KMS-11 (cell line): Measurements from ENCODE around the gene YWHAB.

Source experiments
- H2AFZ ChIP-seq: fragments of 200-600 bp; sonication (generic); 2 replicates; pipeline ENCODE4 v1.6.1; 2016; ENCODE audit warnings: antibody characterized with exemption, mixed run types, low read depth
- H3K27ac ChIP-seq: fragments of 200-600 bp; sonication (generic); 2 replicates; pipeline ENCODE4 v1.6.1; 2016; ENCODE audit warnings: mild to moderate bottlenecking, mixed run types
- H3K27me3 ChIP-seq: fragments of 200-600 bp; sonication (generic); 2 replicates; pipeline ENCODE4 v1.6.1; 2017; ENCODE audit warnings: mild to moderate bottlenecking, low read depth, mixed run types, moderate library complexity; ENCODE audit not compliant: insufficient read depth
- H3K36me3 ChIP-seq: fragments of 200-600 bp; sonication (generic); 2 replicates; pipeline ENCODE4 v1.6.1; 2017; ENCODE audit warnings: mild to moderate bottlenecking, mixed run types; ENCODE audit not compliant: insufficient read depth
- H3K4me1 ChIP-seq: fragments of 200-600 bp; sonication (generic); 2 replicates; pipeline ENCODE4 v1.6.1; 2016; ENCODE audit warnings: mild to moderate bottlenecking, low read depth, mixed run types; ENCODE audit not compliant: poor library complexity, severe bottlenecking
- H3K4me2 ChIP-seq: fragments of 200-600 bp; sonication (generic); 2 replicates; pipeline ENCODE4 v1.7.0; 2016; ENCODE audit warnings: mild to moderate bottlenecking, mixed run types
- H3K4me3 ChIP-seq: fragments of 200-600 bp; sonication (generic); IDR thresholded peaks from 2 replicates; pipeline ENCODE4 v1.6.1; 2017; ENCODE audit warnings: low read depth, low read length, mixed read lengths; ENCODE audit not compliant: insufficient read depth
- H3K79me2 ChIP-seq: fragments of 200-600 bp; sonication (generic); 2 replicates; pipeline ENCODE4 v1.6.1; 2016; ENCODE audit warnings: low read depth, mixed run types; ENCODE audit not compliant: insufficient read depth
- H3K9ac ChIP-seq: fragments of 200-600 bp; sonication (generic); 2 replicates; pipeline ENCODE4 v1.6.1; 2016; ENCODE audit warnings: mild to moderate bottlenecking, mixed run types
- H4K20me1 ChIP-seq: fragments of 200-600 bp; sonication (generic); 2 replicates; pipeline ENCODE4 v1.6.1; 2016; ENCODE audit warnings: mild to moderate bottlenecking, mixed run types; ENCODE audit not compliant: insufficient read depth
- TF ChIP-seq, protein P1 (sequence below): fragments of 200-600 bp; sonication (generic); conservative IDR thresholded peaks from 2 replicates; pipeline ENCODE4 v1.6.1; 2017; ENCODE audit warnings: low read depth, mild to moderate bottlenecking, antibody characterized with exemption, low read length, moderate library complexity, mixed read lengths

The YWHAB gene

GRCh38 chr20:44916586-44916985 is 31.1 kb downstream of the YWHAB start:
- TF ChIP-seq, protein P1, sequence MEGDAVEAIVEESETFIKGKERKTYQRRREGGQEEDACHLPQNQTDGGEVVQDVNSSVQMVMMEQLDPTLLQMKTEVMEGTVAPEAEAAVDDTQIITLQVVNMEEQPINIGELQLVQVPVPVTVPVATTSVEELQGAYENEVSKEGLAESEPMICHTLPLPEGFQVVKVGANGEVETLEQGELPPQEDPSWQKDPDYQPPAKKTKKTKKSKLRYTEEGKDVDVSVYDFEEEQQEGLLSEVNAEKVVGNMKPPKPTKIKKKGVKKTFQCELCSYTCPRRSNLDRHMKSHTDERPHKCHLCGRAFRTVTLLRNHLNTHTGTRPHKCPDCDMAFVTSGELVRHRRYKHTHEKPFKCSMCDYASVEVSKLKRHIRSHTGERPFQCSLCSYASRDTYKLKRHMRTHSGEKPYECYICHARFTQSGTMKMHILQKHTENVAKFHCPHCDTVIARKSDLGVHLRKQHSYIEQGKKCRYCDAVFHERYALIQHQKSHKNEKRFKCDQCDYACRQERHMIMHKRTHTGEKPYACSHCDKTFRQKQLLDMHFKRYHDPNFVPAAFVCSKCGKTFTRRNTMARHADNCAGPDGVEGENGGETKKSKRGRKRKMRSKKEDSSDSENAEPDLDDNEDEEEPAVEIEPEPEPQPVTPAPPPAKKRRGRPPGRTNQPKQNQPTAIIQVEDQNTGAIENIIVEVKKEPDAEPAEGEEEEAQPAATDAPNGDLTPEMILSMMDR, result no peak
- Histone ChIP-seq H3K4me1 (no peaks in the 10 kb centered on the region), H3K4me2 (no peak overlapping the region), H3K27me3 (no peaks in the 10 kb centered on the region), H3K9ac (no peak overlapping the region), H3K27ac (no peak overlapping the region), H3K36me3 (no peaks in the 10 kb centered on the region), H3K79me2 (no peaks in the 10 kb centered on the region), H3K4me3 (no peak overlapping the region), H4K20me1 (no peaks in the 10 kb centered on the region), H2AFZ (no peak overlapping the region)

DNA sequence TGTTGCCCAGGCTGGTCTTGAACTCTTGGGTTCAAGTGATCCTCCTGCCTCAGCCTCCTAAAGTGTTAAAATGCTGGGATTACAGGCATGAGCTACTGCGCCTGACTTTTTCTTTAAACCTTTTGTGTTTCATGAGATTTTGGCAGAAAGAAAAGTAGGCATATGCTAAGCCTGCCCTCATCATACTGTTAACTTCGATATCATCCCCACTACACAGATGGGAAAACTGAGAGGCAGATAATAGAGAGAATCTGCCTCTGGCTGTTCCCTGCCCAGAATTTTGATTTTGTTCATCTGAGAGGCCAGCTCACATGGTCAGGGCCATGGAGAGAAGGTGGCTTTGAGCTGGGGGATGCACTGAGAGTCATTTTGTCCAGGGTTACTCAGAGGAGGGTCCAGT is 31.9 kb downstream of the YWHAB start:
- Histone ChIP-seq H3K4me3 (no peak overlapping the region), H3K4me2 (no peak overlapping the region), H3K27me3 (no peaks in the 10 kb centered on the region), H3K9ac (no peak overlapping the region), H3K4me1 (no peaks in the 10 kb centered on the region), H2AFZ (no peak overlapping the region), H3K36me3 (no peaks in the 10 kb centered on the region), H3K27ac (no peak overlapping the region), H4K20me1 (no peaks in the 10 kb centered on the region), H3K79me2 (no peaks in the 10 kb centered on the region)
- TF ChIP-seq, protein P1, result no peak

DNA sequence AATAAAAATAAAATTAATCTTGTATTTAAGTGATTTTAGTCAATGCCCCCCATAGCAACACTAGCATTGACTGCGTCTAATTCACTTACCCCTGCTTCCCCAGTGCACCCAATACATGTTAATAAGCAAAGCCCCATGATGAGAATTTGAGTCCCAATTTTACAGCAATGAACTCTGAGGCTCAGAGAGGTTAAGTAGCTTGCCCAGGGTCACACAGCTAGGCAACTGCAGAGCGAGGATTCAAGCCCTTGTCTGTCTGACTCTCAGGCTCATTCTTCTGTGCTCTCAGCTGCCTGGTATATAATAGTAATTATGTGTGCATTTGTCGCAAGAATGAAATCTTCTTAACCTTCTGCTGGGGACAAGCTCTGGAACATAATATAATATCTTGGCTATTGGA is 32.8 kb downstream of the YWHAB start:
- TF ChIP-seq, protein P1, result no peak
- H3K4me3 ChIP-seq, result no peak overlapping the region
- H4K20me1 ChIP-seq, result no peaks in the 10 kb centered on the region
- no peak overlapping the region for H3K27ac ChIP-seq
- no peaks in the 10 kb centered on the region for H3K79me2 ChIP-seq
- no peak overlapping the region for H2AFZ ChIP-seq
- no peaks in the 10 kb centered on the region for H3K36me3 ChIP-seq
- H3K4me2 ChIP-seq, result no peak overlapping the region
- no peak overlapping the region for H3K9ac ChIP-seq
- no peaks in the 10 kb centered on the region for H3K4me1 ChIP-seq
- no peaks in the 10 kb centered on the region for H3K27me3 ChIP-seq

DNA sequence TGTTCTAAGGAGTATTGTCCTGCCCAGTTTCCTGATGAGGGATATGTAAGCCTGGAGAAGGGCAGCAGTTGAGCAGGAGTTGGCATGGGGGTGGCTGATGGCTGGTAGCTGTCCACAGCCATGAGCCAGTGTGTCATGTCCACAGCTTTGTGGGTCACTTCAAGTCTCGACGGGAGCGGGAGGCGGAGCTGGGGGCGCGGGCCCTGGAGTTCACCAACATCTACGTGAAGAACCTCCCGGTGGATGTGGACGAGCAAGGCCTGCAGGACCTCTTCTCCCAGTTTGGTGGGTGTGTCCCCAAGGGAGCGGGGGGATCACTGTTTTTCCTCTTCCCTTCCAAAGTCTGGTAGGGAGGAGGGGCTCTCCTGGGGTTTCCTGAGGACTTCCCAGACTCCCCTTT is 33.3 kb downstream of the YWHAB start:
- TF ChIP-seq, protein P1, result no peak
- Histone ChIP-seq H3K9ac (no peak overlapping the region), H3K36me3 (no peaks in the 10 kb centered on the region), H3K79me2 (no peaks in the 10 kb centered on the region), H3K27me3 (no peaks in the 10 kb centered on the region), H3K4me1 (no peaks in the 10 kb centered on the region), H3K27ac (no peak overlapping the region), H3K4me3 (no peak overlapping the region), H2AFZ (no peak overlapping the region), H3K4me2 (no peak overlapping the region), H4K20me1 (no peaks in the 10 kb centered on the region)

DNA sequence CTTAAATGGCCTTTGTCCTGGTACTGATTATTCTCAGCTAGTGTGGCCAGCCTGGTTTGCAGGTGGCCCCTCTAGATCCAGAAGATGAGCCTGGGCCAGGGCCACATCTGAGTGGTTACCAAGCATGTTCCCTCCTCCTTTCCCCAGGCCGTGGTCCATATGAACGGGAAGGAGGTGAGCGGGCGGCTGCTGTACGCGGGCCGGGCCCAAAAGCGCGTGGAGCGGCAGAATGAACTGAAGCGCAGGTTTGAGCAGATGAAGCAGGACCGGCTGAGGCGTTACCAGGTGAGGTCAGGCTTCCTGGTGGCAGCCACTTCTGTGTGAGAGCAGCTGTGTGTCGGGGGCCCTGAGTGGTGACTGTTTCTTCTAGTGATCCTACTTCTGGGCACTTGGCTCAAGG is 35.9 kb downstream of the YWHAB start:
- H3K4me2 ChIP-seq, result no peak overlapping the region
- H3K9ac ChIP-seq, result no peak overlapping the region
- H3K4me1 ChIP-seq, result no peaks in the 10 kb centered on the region
- no peak overlapping the region for H3K27ac ChIP-seq
- no peaks in the 10 kb centered on the region for H3K79me2 ChIP-seq
- H3K27me3 ChIP-seq, result no peaks in the 10 kb centered on the region
- TF ChIP-seq, protein P1, result no peak
- no peak overlapping the region for H3K4me3 ChIP-seq
- H3K36me3 ChIP-seq, result no peaks in the 10 kb centered on the region
- no peaks in the 10 kb centered on the region for H4K20me1 ChIP-seq
- H2AFZ ChIP-seq, result no peak overlapping the region
